GM19025 (cell line): Measurements from ENCODE around the gene NTRK1.

Experiments
- ATAC-seq: cut with Tn5 transposase; IDR thresholded peaks from one replicate; pipeline ENCODE4 v1.9.1; 2021; ENCODE audit warnings: mild to moderate bottlenecking, low read depth, moderate library complexity; ENCODE audit not compliant: unreplicated experiment

NTRK1 gene

GRCh38 chr1:156895455-156895812 lies 34.8 kb downstream of the NTRK1 start:
- ATAC-seq: no peak

GRCh38 chr1:156895927-156896326 lies 35.3 kb downstream of the NTRK1 start:
- ATAC-seq: no peak

- no peak for ATAC-seq
These were observed 35.9 kb downstream of the NTRK1 start for GRCh38 chr1:156896490-156897033.

GRCh38 chr1:156897078-156897825 lies 36.6 kb downstream of the NTRK1 start:
- ATAC-seq: no peak

- no peak for ATAC-seq
These were observed 37.5 kb downstream of the NTRK1 start for GRCh38 chr1:156898161-156898566.

- ATAC-seq: no peak
These were observed 38.5 kb downstream of the NTRK1 start for GRCh38 chr1:156898971-156899664.

- no peak for ATAC-seq
These were observed 39.5 kb downstream of the NTRK1 start for GRCh38 chr1:156899956-156900718.

GRCh38 chr1:156900896-156901589 lies 40.4 kb downstream of the NTRK1 start:
- no peak for ATAC-seq

GRCh38 chr1:156901590-156901900 lies 40.9 kb downstream of the NTRK1 start:
- no peak for ATAC-seq

GRCh38 chr1:156901966-156902915 lies 41.6 kb downstream of the NTRK1 start:
- no peak for ATAC-seq

- ATAC-seq: no peak
These were observed 42.8 kb downstream of the NTRK1 start for GRCh38 chr1:156903328-156904091.

GRCh38 chr1:156904187-156904959 lies 43.7 kb downstream of the NTRK1 start:
- no peak for ATAC-seq

GRCh38 chr1:156905176-156905575 lies 44.5 kb downstream of the NTRK1 start:
- no peak for ATAC-seq

- ATAC-seq: no peak
These were observed 45.0 kb downstream of the NTRK1 start for GRCh38 chr1:156905651-156906050.

GRCh38 chr1:156906206-156906906 lies 45.7 kb downstream of the NTRK1 start:
- ATAC-seq: no peak

GRCh38 chr1:156908541-156908940 lies 47.9 kb downstream of the NTRK1 start:
- no peak for ATAC-seq

- ATAC-seq: no peak
These were observed 48.3 kb downstream of the NTRK1 start for GRCh38 chr1:156908955-156909354.

- no peak for ATAC-seq
These were observed 49.0 kb downstream of the NTRK1 start for GRCh38 chr1:156909671-156910070.
